Hepatocyte (in vitro differentiated cells): ENCODE results near the gene HECW1.

Experiments
- EZH2 ChIP-seq: fragments of 200-600 bp; sonication (generic); IDR thresholded peaks from 2 replicates; pipeline ENCODE4 v1.6.1; 2016; ENCODE audit warnings: antibody characterized with exemption, mild to moderate bottlenecking, borderline replicate concordance
- EZH2phosphoT487 ChIP-seq: fragments of 200-600 bp; sonication (generic); IDR thresholded peaks from one replicate; pipeline ENCODE4 v1.6.1; 2018; ENCODE audit warnings: antibody characterized with exemption, mild to moderate bottlenecking, low read depth, moderate library complexity; ENCODE audit not compliant: unreplicated experiment, severe bottlenecking
- TF ChIP-seq, protein P1 (sequence below): fragments of 200-600 bp; sonication (generic); IDR thresholded peaks from 2 replicates; pipeline ENCODE4 v1.5.1; 2016; ENCODE audit warnings: antibody characterized with exemption, mild to moderate bottlenecking; ENCODE audit not compliant: poor library complexity

- TF ChIP-seq, protein P1, sequence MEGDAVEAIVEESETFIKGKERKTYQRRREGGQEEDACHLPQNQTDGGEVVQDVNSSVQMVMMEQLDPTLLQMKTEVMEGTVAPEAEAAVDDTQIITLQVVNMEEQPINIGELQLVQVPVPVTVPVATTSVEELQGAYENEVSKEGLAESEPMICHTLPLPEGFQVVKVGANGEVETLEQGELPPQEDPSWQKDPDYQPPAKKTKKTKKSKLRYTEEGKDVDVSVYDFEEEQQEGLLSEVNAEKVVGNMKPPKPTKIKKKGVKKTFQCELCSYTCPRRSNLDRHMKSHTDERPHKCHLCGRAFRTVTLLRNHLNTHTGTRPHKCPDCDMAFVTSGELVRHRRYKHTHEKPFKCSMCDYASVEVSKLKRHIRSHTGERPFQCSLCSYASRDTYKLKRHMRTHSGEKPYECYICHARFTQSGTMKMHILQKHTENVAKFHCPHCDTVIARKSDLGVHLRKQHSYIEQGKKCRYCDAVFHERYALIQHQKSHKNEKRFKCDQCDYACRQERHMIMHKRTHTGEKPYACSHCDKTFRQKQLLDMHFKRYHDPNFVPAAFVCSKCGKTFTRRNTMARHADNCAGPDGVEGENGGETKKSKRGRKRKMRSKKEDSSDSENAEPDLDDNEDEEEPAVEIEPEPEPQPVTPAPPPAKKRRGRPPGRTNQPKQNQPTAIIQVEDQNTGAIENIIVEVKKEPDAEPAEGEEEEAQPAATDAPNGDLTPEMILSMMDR: no peak
- TF ChIP-seq EZH2 (no peak), EZH2phosphoT487 (no peak)
Observed at GRCh38 chr7:43306404-43306803, 194.0 kb downstream of the HECW1 start.
